Measurements from ENCODE around the gene FRYL. TPM values are rescaled to one million over a fixed set of nuclear protein-coding genes. Genes with fewer than 3 reads are reported as not detected.

Gene FRYL
- total RNA-seq, 1 donor from 2014 or later: 93.3 TPM

GRCh38 chr4:48708610-48709009 lies 71.5 kb downstream of the FRYL start:
- TF ChIP-seq CTCF (IDR thresholded peaks at IDR 0.05; ENCODE audit: unreplicated experiment): no peak
- DNase-seq (ENCODE audit: low spot score): no peak
- Mint-ChIP-seq H3K4me3 (ENCODE audit: unreplicated experiment) (no peak overlapping the region), H3K36me3 (ENCODE audit: low read depth, unreplicated experiment) (peaks cover 26% of the 10 kb centered on the region), H3K9me3 (ENCODE audit: unreplicated experiment) (peaks cover 4% of the 10 kb centered on the region), H3K27ac (ENCODE audit: unreplicated experiment) (no peak overlapping the region), H3K4me1 (ENCODE audit: unreplicated experiment) (no peaks in the 10 kb centered on the region), H3K27me3 (ENCODE audit: unreplicated experiment) (no peaks in the 10 kb centered on the region)

- H3K27me3 Mint-ChIP-seq (ENCODE audit: unreplicated experiment): no peaks in the 10 kb centered on the region
- no peak overlapping the region for H3K27ac Mint-ChIP-seq (ENCODE audit: unreplicated experiment)
- no peak overlapping the region for H3K4me3 Mint-ChIP-seq (ENCODE audit: unreplicated experiment)
- no peak for TF ChIP-seq CTCF (IDR thresholded peaks at IDR 0.05; ENCODE audit: unreplicated experiment)
- H3K4me1 Mint-ChIP-seq (ENCODE audit: unreplicated experiment): peaks cover 8% of the 10 kb centered on the region
- H3K9me3 Mint-ChIP-seq (ENCODE audit: unreplicated experiment): peaks cover 4% of the 10 kb centered on the region
- DNase-seq (ENCODE audit: low spot score): no peak
- peaks cover 26% of the 10 kb centered on the region for H3K36me3 Mint-ChIP-seq (ENCODE audit: low read depth, unreplicated experiment)
Observed at GRCh38 chr4:48706736-48707135, 73.3 kb downstream of the FRYL start.

- Mint-ChIP-seq H3K4me1 (ENCODE audit: unreplicated experiment) (peaks cover 8% of the 10 kb centered on the region), H3K27me3 (ENCODE audit: unreplicated experiment) (no peaks in the 10 kb centered on the region), H3K36me3 (ENCODE audit: low read depth, unreplicated experiment) (peaks cover 25% of the 10 kb centered on the region), H3K4me3 (ENCODE audit: unreplicated experiment) (no peak overlapping the region), H3K27ac (ENCODE audit: unreplicated experiment) (no peak overlapping the region), H3K9me3 (ENCODE audit: unreplicated experiment) (no peaks in the 10 kb centered on the region)
- DNase-seq (ENCODE audit: low spot score): no peak
- no peak for TF ChIP-seq CTCF (IDR thresholded peaks at IDR 0.05; ENCODE audit: unreplicated experiment)
Observed at GRCh38 chr4:48705609-48706008, 74.5 kb downstream of the FRYL start.

- Mint-ChIP-seq H3K27me3 (ENCODE audit: unreplicated experiment) (no peaks in the 10 kb centered on the region), H3K27ac (ENCODE audit: unreplicated experiment) (no peak overlapping the region), H3K36me3 (ENCODE audit: low read depth, unreplicated experiment) (peaks cover 13% of the 10 kb centered on the region), H3K4me3 (ENCODE audit: unreplicated experiment) (no peak overlapping the region), H3K4me1 (ENCODE audit: unreplicated experiment) (peaks cover 14% of the 10 kb centered on the region), H3K9me3 (ENCODE audit: unreplicated experiment) (no peaks in the 10 kb centered on the region)
- no peak for DNase-seq (ENCODE audit: low spot score)
- no peak for TF ChIP-seq CTCF (IDR thresholded peaks at IDR 0.05; ENCODE audit: unreplicated experiment)
Observed at GRCh38 chr4:48704091-48704802, 75.8 kb downstream of the FRYL start.

- no peaks in the 10 kb centered on the region for H3K9me3 Mint-ChIP-seq (ENCODE audit: unreplicated experiment)
- no peak overlapping the region for H3K4me3 Mint-ChIP-seq (ENCODE audit: unreplicated experiment)
- peaks cover 4% of the 10 kb centered on the region for H3K36me3 Mint-ChIP-seq (ENCODE audit: low read depth, unreplicated experiment)
- TF ChIP-seq CTCF (IDR thresholded peaks at IDR 0.05; ENCODE audit: unreplicated experiment): no peak
- peak overlapping the region; percentile 64 for H3K27ac Mint-ChIP-seq (ENCODE audit: unreplicated experiment)
- peaks cover 29% of the 10 kb centered on the region for H3K4me1 Mint-ChIP-seq (ENCODE audit: unreplicated experiment)
- DNase-seq (ENCODE audit: low spot score): no peak
- peaks cover 2% of the 10 kb centered on the region for H3K27me3 Mint-ChIP-seq (ENCODE audit: unreplicated experiment)
Observed at GRCh38 chr4:48699475-48699874, 80.6 kb downstream of the FRYL start.

All from endothelial cell (in vitro differentiated cells).